Activated CD8-positive, alpha-beta T cell treated with anti-CD3 and anti-CD28 coated beads for 36 hours (primary cell): ENCODE results near the gene DLG2. TPM values are rescaled to one million over a fixed set of nuclear protein-coding genes. Genes with fewer than 3 reads are reported as not detected.

ENCODE experiments used
- ATAC-seq: fragments of 200-7000 bp; cut with Tn5 transposase; one replicate; pipeline ENCODE4 v1.10.0; 2021; ENCODE audit warnings: mild to moderate bottlenecking, moderate library complexity
- CTCF ChIA-PET: fragments of 350-600 bp; sonication (Branson Sonifier 250); formaldehyde crosslinking; loops from one replicate; lab custom pipeline; 2021; ENCODE audit warnings: antibody characterized with exemption; lab: Charles Lee
- POLR2A ChIA-PET: fragments of 350-600 bp; sonication (Branson Sonifier 250); formaldehyde crosslinking; loops from one replicate; lab custom pipeline; 2021; ENCODE audit warnings: antibody characterized with exemption; lab: Charles Lee
- DNase-seq: peaks from one replicate; pipeline ENCODE4 v3.0.0-alpha.2; 2020
- H3K27ac Mint-ChIP-seq: one replicate; pipeline ENCODE4 v1.8.0; 2021; ENCODE audit warnings: mild to moderate bottlenecking, mixed read lengths
- H3K27me3 Mint-ChIP-seq: one replicate; pipeline ENCODE4 v1.8.0; 2021; ENCODE audit warnings: mixed read lengths
- H3K36me3 Mint-ChIP-seq: one replicate; pipeline ENCODE4 v1.8.0; 2021; ENCODE audit warnings: low read depth, mixed read lengths
- H3K4me1 Mint-ChIP-seq: one replicate; pipeline ENCODE4 v1.8.0; 2021; ENCODE audit warnings: low read depth, mixed read lengths
- H3K4me3 Mint-ChIP-seq: one replicate; pipeline ENCODE4 v1.8.0; 2021; ENCODE audit warnings: mild to moderate bottlenecking, moderate library complexity, mixed read lengths
- H3K9me3 Mint-ChIP-seq: one replicate; pipeline ENCODE4 v1.8.0; 2021; ENCODE audit warnings: mixed read lengths
- CTCF ChIP-seq: fragments of 200-600 bp; IDR thresholded peaks from one replicate; pipeline ENCODE4 v1.8.0; 2022; ENCODE audit warnings: antibody characterized with exemption, mild to moderate bottlenecking
- intact Hi-C: fragments of 100-400 bp; cut with micrococcal nuclease; formaldehyde crosslinking; loops from one replicate; pipeline ENCODE4 v1.10.0; 2022
- total RNA-seq, 2 experiments: library from RNA; stranded (reverse); gene quantifications; one replicate each; pipeline ENCODE4 v1.2.3, GENCODE V29; 2021

The DLG2 gene
- total RNA-seq, 2 experiments from 2014 or later = 2.2 to 2.6 TPM

GRCh38 chr11:83473743-83474142 lies 2153.4 kb downstream of the DLG2 start:
- CTCF ChIA-PET = no interaction called here
- POLR2A ChIA-PET = interaction anchor here (0.7 to 1.0 kb wide), 2 partner anchors 152 to 723 kb away, joined by 3 read pairs; no protein-coding TSS in a partner anchor
- Mint-ChIP-seq H3K9me3 (no peaks in the 10 kb centered on the region), H3K4me1 (no peaks in the 10 kb centered on the region), H3K27me3 (peaks cover 7% of the 10 kb centered on the region), H3K4me3 (no peak overlapping the region), H3K36me3 (no peaks in the 10 kb centered on the region), H3K27ac (no peak overlapping the region)
- no peak for DNase-seq
- no peak for ATAC-seq
- intact Hi-C loops = no loop called here
- TF ChIP-seq CTCF = no peak

- DNase-seq = no peak
- Mint-ChIP-seq H3K4me3 (no peak overlapping the region), H3K27ac (no peak overlapping the region), H3K9me3 (no peaks in the 10 kb centered on the region), H3K36me3 (no peaks in the 10 kb centered on the region), H3K27me3 (peaks cover 6% of the 10 kb centered on the region), H3K4me1 (no peaks in the 10 kb centered on the region)
- ChIA-PET CTCF (no interaction called here), POLR2A (interaction anchor here (0.7 kb wide), 1 partner anchor 722 kb away, joined by 3 read pairs; no protein-coding TSS in a partner anchor)
- intact Hi-C loops = no loop called here
- ATAC-seq = no peak
- no peak for TF ChIP-seq CTCF
These were observed 2154.3 kb downstream of the DLG2 start for GRCh38 chr11:83472806-83473205.

GRCh38 chr11:83471831-83472727 lies 2155.1 kb downstream of the DLG2 start:
- Mint-ChIP-seq H3K4me3 (no peak overlapping the region), H3K36me3 (no peaks in the 10 kb centered on the region), H3K9me3 (no peaks in the 10 kb centered on the region), H3K27ac (no peak overlapping the region), H3K4me1 (no peaks in the 10 kb centered on the region), H3K27me3 (peaks cover 5% of the 10 kb centered on the region)
- no peak for ATAC-seq
- no peak for DNase-seq
- ChIA-PET CTCF (no interaction called here), POLR2A (no interaction called here)
- intact Hi-C loops = no loop called here
- TF ChIP-seq CTCF = no peak

- Mint-ChIP-seq H3K4me1 (no peaks in the 10 kb centered on the region), H3K27me3 (peaks cover 4% of the 10 kb centered on the region), H3K36me3 (no peaks in the 10 kb centered on the region), H3K27ac (no peak overlapping the region), H3K4me3 (no peak overlapping the region), H3K9me3 (no peaks in the 10 kb centered on the region)
- no peak for DNase-seq
- ChIA-PET CTCF (no interaction called here), POLR2A (no interaction called here)
- TF ChIP-seq CTCF = no peak
- ATAC-seq = no peak
- intact Hi-C loops = no loop called here
These were observed 2159.3 kb downstream of the DLG2 start for GRCh38 chr11:83467837-83468236.
